ENCODE data around the gene VPREB3.
A peak's percentile ranks its signal among the peaks of the same experiment; 100 is the strongest.

The VPREB3 gene

GRCh38 chr22:23782252-23782651 lies 28.0 kb upstream of the VPREB3 start:
- DNase-seq: no peak

GRCh38 chr22:23781511-23782183 lies 27.4 kb upstream of the VPREB3 start:
- DNase-seq: peak; percentile 66

GRCh38 chr22:23781065-23781464 lies 26.8 kb upstream of the VPREB3 start:
- no peak for DNase-seq

- no peak for DNase-seq
Measured at GRCh38 chr22:23780146-23780748, 26.0 kb upstream of the VPREB3 start.

GRCh38 chr22:23779731-23780130 lies 25.5 kb upstream of the VPREB3 start:
- DNase-seq: no peak

GRCh38 chr22:23779083-23779482 lies 24.9 kb upstream of the VPREB3 start:
- DNase-seq: no peak

GRCh38 chr22:23778577-23778900 lies 24.3 kb upstream of the VPREB3 start:
- no peak for DNase-seq

GRCh38 chr22:23777776-23778576 lies 23.8 kb upstream of the VPREB3 start:
- DNase-seq: peak; percentile 18

GRCh38 chr22:23775779-23776375 lies 21.7 kb upstream of the VPREB3 start:
- no peak for DNase-seq

- DNase-seq: peak; percentile 26
Measured at GRCh38 chr22:23774922-23775436, 20.8 kb upstream of the VPREB3 start.

GRCh38 chr22:23774114-23774921 lies 20.1 kb upstream of the VPREB3 start:
- DNase-seq: no peak

GRCh38 chr22:23773483-23774113 lies 19.4 kb upstream of the VPREB3 start:
- DNase-seq: no peak

GRCh38 chr22:23772649-23773473 lies 18.6 kb upstream of the VPREB3 start, which contains the start of gene MMP11:
MMP11 (plus strand) TSS chr22:23772849; CDS start chr22:23772871, 22 bp downstream.
- peak; percentile 28 for DNase-seq

- DNase-seq: no peak
Measured at GRCh38 chr22:23772315-23772648, 18.1 kb upstream of the VPREB3 start.

- DNase-seq: no peak
Measured at GRCh38 chr22:23769321-23769965, 15.2 kb upstream of the VPREB3 start.

- DNase-seq: peak; percentile 67
Measured at GRCh38 chr22:23767673-23768548, 13.7 kb upstream of the VPREB3 start, which contains the start of gene CHCHD10. CHCHD10 (minus strand) TSS chr22:23767972; CDS start chr22:23767874, 98 bp downstream.

GRCh38 chr22:23767303-23767672 lies 13.1 kb upstream of the VPREB3 start:
- DNase-seq: no peak

GRCh38 chr22:23764899-23765881 lies 11.0 kb upstream of the VPREB3 start:
- DNase-seq: no peak
